CD14-positive monocyte (primary cell): ENCODE data around the gene TUNAR. TPM values are rescaled to one million over a fixed set of nuclear protein-coding genes. Genes with fewer than 3 reads are reported as not detected.

Experiments
- DNase-seq, 3 donors: peaks; one replicate each; pipeline ENCODE4 v3.0.0-alpha.2; 2011 to 2022
- H2AFZ ChIP-seq: 2 replicates; pipeline ENCODE4 v1.6.0; 2012; ENCODE audit warnings: mild to moderate bottlenecking, low read depth, low read length, inconsistent platforms; ENCODE audit not compliant: insufficient read depth, poor library complexity, severe bottlenecking
- H3K27ac ChIP-seq, 2 donors: 1 replicate in 1 of 2; 2 replicates in 1 of 2; pipeline ENCODE4 v1.5.1; 2012 to 2013; ENCODE audit warnings: low read length in 2 of 2, control low read depth in 1 of 2, inconsistent platforms in 1 of 2, low read depth in 1 of 2, mild to moderate bottlenecking in 1 of 2
- H3K27me3 ChIP-seq, 2 donors: one replicate each; pipeline versions ENCODE4 v1.6.0 to v1.6.1; 2011 to 2013; ENCODE audit warnings: low read length in 2 of 2; ENCODE audit not compliant: control insufficient read depth in 2 of 2, insufficient read depth in 2 of 2
- H3K36me3 ChIP-seq, 2 donors: replicated peaks in 1 of 2; 1 replicate in 1 of 2; 2 replicates in 1 of 2; pipeline versions ENCODE4 v1.5.1 to v1.6.1; 2012 to 2013; ENCODE audit warnings: low read length in 2 of 2, control low read depth in 1 of 2, inconsistent platforms in 1 of 2, mild to moderate bottlenecking in 1 of 2; ENCODE audit not compliant: insufficient read depth in 2 of 2, control insufficient read depth in 1 of 2
- H3K4me1 ChIP-seq, 2 donors: 1 replicate in 1 of 2; 2 replicates in 1 of 2; pipeline versions ENCODE4 v1.5.1 to v1.6.1; 2012 to 2013; ENCODE audit warnings: low read length in 2 of 2, control low read depth in 1 of 2, inconsistent platforms in 1 of 2, mild to moderate bottlenecking in 1 of 2, moderate library complexity in 1 of 2; ENCODE audit not compliant: insufficient read depth in 2 of 2, control insufficient read depth in 1 of 2
- H3K4me2 ChIP-seq: replicated peaks from 2 replicates; pipeline ENCODE3; 2012; ENCODE audit warnings: low read length, moderate library complexity, mild to moderate bottlenecking; ENCODE audit not compliant: poor library complexity, severe bottlenecking; ENCODE audit errors: extremely low read depth
- H3K4me3 ChIP-seq, 3 experiments: fragments of 200-600 bp in 1 of 3; sonication (generic) in 1 of 3; replicated peaks in 1 of 3; 1 replicate in 2 of 3; 2 replicates in 1 of 3; pipeline ENCODE4 v1.5.1; 2011 to 2013; ENCODE audit warnings: low read length in 3 of 3, mild to moderate bottlenecking in 3 of 3, control low read depth in 2 of 3, low read depth in 2 of 3, inconsistent platforms in 1 of 3, moderate library complexity in 1 of 3
- H3K79me2 ChIP-seq: 2 replicates; pipeline ENCODE4 v1.6.0; 2012; ENCODE audit warnings: mild to moderate bottlenecking, control low read depth, inconsistent platforms, low read length, moderate library complexity; ENCODE audit not compliant: insufficient read depth
- H3K9ac ChIP-seq: 2 replicates; pipeline ENCODE4 v1.6.0; 2017; ENCODE audit warnings: low read length, mild to moderate bottlenecking; ENCODE audit not compliant: insufficient read depth, poor library complexity, severe bottlenecking
- H3K9me3 ChIP-seq, 2 donors: replicated peaks in 1 of 2; 1 replicate in 1 of 2; 2 replicates in 1 of 2; pipeline versions ENCODE4 v1.5.1 to v1.6.1; 2012 to 2013; ENCODE audit warnings: low read length in 2 of 2, control low read depth in 1 of 2; ENCODE audit not compliant: control insufficient read depth in 1 of 2, insufficient read depth in 1 of 2
- H4K20me1 ChIP-seq: 2 replicates; pipeline ENCODE4 v1.6.0; 2012; ENCODE audit warnings: mild to moderate bottlenecking, low read length, control low read depth, moderate library complexity; ENCODE audit not compliant: insufficient read depth
- H3K27ac Mint-ChIP-seq, 7 donors: one replicate each; pipeline ENCODE4 v1.8.0; 2020; ENCODE audit warnings: mild to moderate bottlenecking in 7 of 7, mixed read lengths in 7 of 7, moderate library complexity in 6 of 7, inconsistent platforms in 2 of 7
- H3K27me3 Mint-ChIP-seq, 3 donors: one replicate each; pipeline ENCODE4 v1.8.0; 2021 to 2022; ENCODE audit warnings: low read depth in 3 of 3, mild to moderate bottlenecking in 3 of 3, mixed read lengths in 3 of 3, moderate library complexity in 3 of 3, inconsistent platforms in 1 of 3
- H3K36me3 Mint-ChIP-seq, 2 donors: one replicate each; pipeline ENCODE4 v1.8.0; 2020; ENCODE audit warnings: mixed read lengths in 2 of 2, inconsistent platforms in 1 of 2, mild to moderate bottlenecking in 1 of 2
- H3K4me1 Mint-ChIP-seq: one replicate; pipeline ENCODE4 v1.8.0; 2020; ENCODE audit warnings: mild to moderate bottlenecking, mixed read lengths
- H3K4me3 Mint-ChIP-seq, 2 donors: one replicate each; pipeline ENCODE4 v1.8.0; 2020; ENCODE audit warnings: mild to moderate bottlenecking in 2 of 2, mixed read lengths in 2 of 2, moderate library complexity in 1 of 2
- H3K9me3 Mint-ChIP-seq, 7 donors: one replicate each; pipeline ENCODE4 v1.8.0; 2020 to 2022; ENCODE audit warnings: mixed read lengths in 7 of 7, mild to moderate bottlenecking in 6 of 7, moderate library complexity in 6 of 7, inconsistent platforms in 2 of 7
- CTCF ChIP-seq: fragments of 200-600 bp; IDR thresholded peaks from one replicate; pipeline ENCODE4 v1.8.0; 2022; ENCODE audit warnings: antibody characterized with exemption, mild to moderate bottlenecking
- WGBS: methylation state at CpG from one replicate; pipeline ENCODE4 v1.1.5; 2013; ENCODE audit warnings: missing lambda C conversion rate; ENCODE audit not compliant: insufficient coverage; 5-methylcytosine and 5-hydroxymethylcytosine counted together
- intact Hi-C, 2 donors: fragments of 100-400 bp; cut with micrococcal nuclease; formaldehyde crosslinking; loops; one replicate each; pipeline versions ENCODE4 v1.15.0 to v1.15.1; 2023
- polyA plus RNA-seq, 3 donors: library from polyadenylated mRNA; depleted of rRNA in 1 of 3; unstranded in 2 of 3; stranded (reverse) in 1 of 3; fragments of 300-500 nt in 2 of 3; fragments of >200 nt in 1 of 3; fragmentation: Illumina TruSeq in 2 of 3; gene quantifications; 1 replicate in 2 of 3; 2 replicates in 1 of 3; pipeline ENCODE4 v1.2.3, GENCODE V29; 2012 to 2021

The TUNAR gene
- polyA plus RNA-seq, 3 donors: not detected

GRCh38 chr14:95857275-95857674, 19.4 kb upstream of the TUNAR start:
- Mint-ChIP-seq H3K27me3 (no peaks in the 10 kb centered on the region), H3K27ac (no peak overlapping the region), H3K9me3 (peaks cover 0 to 7% (median 0%) of the 10 kb centered on the region in 7 donors), H3K36me3 (no peaks in the 10 kb centered on the region), H3K4me3 (no peak overlapping the region), H3K4me1 (no peaks in the 10 kb centered on the region)
- H3K4me2 ChIP-seq: no peak overlapping the region
- no peaks in the 10 kb centered on the region for H4K20me1 ChIP-seq
- H2AFZ ChIP-seq: no peak overlapping the region
- no peaks in the 10 kb centered on the region for H3K36me3 ChIP-seq
- WGBS: no CpG with 5 or more reads among the region's 2 CpGs
- DNase-seq: no peak
- no peak overlapping the region for H3K27ac ChIP-seq
- H3K9ac ChIP-seq: no peak overlapping the region
- H3K27me3 ChIP-seq: no peaks in the 10 kb centered on the region
- intact Hi-C loops: no loop called here
- no peaks in the 10 kb centered on the region for H3K4me1 ChIP-seq
- no peak overlapping the region for H3K4me3 ChIP-seq
- no peaks in the 10 kb centered on the region for H3K79me2 ChIP-seq
- no peaks in the 10 kb centered on the region for H3K9me3 ChIP-seq
- no peak for TF ChIP-seq CTCF

DNA sequence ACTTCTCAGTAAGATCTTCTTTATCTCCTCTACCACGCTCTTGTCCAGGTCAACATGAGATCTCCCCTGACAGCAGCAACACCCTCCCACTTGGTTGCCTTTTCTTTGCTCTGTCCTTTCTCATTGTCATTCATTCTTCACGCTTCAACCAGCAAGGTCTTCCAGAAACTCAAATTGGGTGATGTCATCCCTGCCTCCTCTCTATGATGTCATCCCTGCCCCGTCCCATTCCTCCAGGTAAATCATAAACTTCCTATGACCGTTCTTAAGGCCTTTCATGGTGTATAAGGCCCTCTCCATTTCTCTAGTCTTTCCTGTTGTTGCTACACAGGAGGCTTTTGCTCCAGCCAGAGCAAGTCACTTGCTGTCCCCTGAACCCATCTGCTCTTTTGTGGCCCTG, 17.7 kb upstream of the TUNAR start:
- H3K27me3 Mint-ChIP-seq: no peaks in the 10 kb centered on the region

More for the DNA sequence above, 17.7 kb upstream of the TUNAR start:
- no peak overlapping the region for H3K27ac ChIP-seq
- no peak overlapping the region for H3K4me3 ChIP-seq
- H3K9ac ChIP-seq: no peak overlapping the region
- WGBS: 70% methylated on average over 3 of the region's 4 CpGs
- H3K4me1 Mint-ChIP-seq: no peaks in the 10 kb centered on the region
- H2AFZ ChIP-seq: no peak overlapping the region
- no peaks in the 10 kb centered on the region for H3K36me3 ChIP-seq
- no peaks in the 10 kb centered on the region for H3K4me1 ChIP-seq
- no peaks in the 10 kb centered on the region for H3K27me3 ChIP-seq
- H3K36me3 Mint-ChIP-seq: no peaks in the 10 kb centered on the region
- peaks cover 0 to 3% (median 0%) of the 10 kb centered on the region in 7 donors for H3K9me3 Mint-ChIP-seq
- H3K27ac Mint-ChIP-seq: no peak overlapping the region
- no peaks in the 10 kb centered on the region for H3K79me2 ChIP-seq
- no peak for DNase-seq
- no peak for TF ChIP-seq CTCF
- H3K4me3 Mint-ChIP-seq: no peak overlapping the region
- H3K9me3 ChIP-seq: no peaks in the 10 kb centered on the region
- H3K4me2 ChIP-seq: no peak overlapping the region
- H4K20me1 ChIP-seq: no peaks in the 10 kb centered on the region
- intact Hi-C loops: no loop called here
